Tibial artery (tissue), 4 donors: ENCODE results near the gene ZNF750.
A peak's percentile ranks its signal among the peaks of the same experiment; 100 is the strongest.

Experiments
- DNase-seq, 2 donors: peaks; one replicate each; pipeline ENCODE4 v3.0.0-alpha.2; 2019
- H3K27ac ChIP-seq, 2 donors: fragments of 200-600 bp; sonication (generic) in 1 of 2; 1 replicate in 1 of 2; 2 replicates in 1 of 2; pipeline ENCODE4 v1.5.1; 2018 to 2019; ENCODE audit warnings: mild to moderate bottlenecking in 1 of 2
- H3K27me3 ChIP-seq, 2 donors: fragments of 200-600 bp; sonication (generic) in 1 of 2; one replicate each; pipeline versions ENCODE4 v1.5.1 to v1.6.0; 2016 to 2019
- H3K36me3 ChIP-seq, 3 donors: fragments of 200-600 bp; sonication (generic) in 2 of 3; one replicate each; pipeline ENCODE4 v1.5.1; 2016 to 2019; ENCODE audit warnings: mild to moderate bottlenecking in 2 of 3
- H3K4me1 ChIP-seq, 4 donors: fragments of 200-600 bp; sonication (generic) in 2 of 4; 1 replicate in 3 of 4; 2 replicates in 1 of 4; pipeline ENCODE4 v1.5.1; 2016 to 2019
- H3K4me3 ChIP-seq, 2 donors: fragments of 200-600 bp; sonication (generic) in 1 of 2; 1 replicate in 1 of 2; 2 replicates in 1 of 2; pipeline ENCODE4 v1.5.1; 2018 to 2019; ENCODE audit warnings: mild to moderate bottlenecking in 2 of 2
- H3K9me3 ChIP-seq, 3 donors: fragments of 200-600 bp; sonication (generic) in 1 of 3; one replicate each; pipeline ENCODE4 v1.5.1; 2016 to 2019
- CTCF ChIP-seq, 2 experiments: fragments of 200-600 bp in 1 of 2; fragments of 450-650 bp in 1 of 2; IDR thresholded peaks; one replicate each; pipeline ENCODE4 v1.5.1; 2017 to 2019; ENCODE audit warnings: antibody characterized with exemption in 2 of 2, mild to moderate bottlenecking in 1 of 2, moderate library complexity in 1 of 2
- intact Hi-C: fragments of 100-400 bp; cut with DNase I; formaldehyde crosslinking; loops from one replicate; pipeline ENCODE4 v1.15.0; 2023; ENCODE audit warnings: low total_unique reads

ZNF750 gene

GRCh38 chr17:82832411-82832810 lies 7.4 kb downstream of the ZNF750 start:
- Histone ChIP-seq H3K27me3 (no peaks in the 10 kb centered on the region), H3K4me3 (no peak overlapping the region)
- no peak for TF ChIP-seq CTCF (IDR thresholded peaks at IDR 0.05)

GRCh38 chr17:82831818-82832200 lies 8.0 kb downstream of the ZNF750 start:
- intact Hi-C loops, result no loop called here
- Histone ChIP-seq H3K36me3 (peaks cover 5 to 58% (median 15%) of the 10 kb centered on the region in 3 donors), H3K9me3 (no peaks in the 10 kb centered on the region), H3K4me1 (no peaks in the 10 kb centered on the region), H3K4me3 (no peak overlapping the region), H3K27me3 (no peaks in the 10 kb centered on the region), H3K27ac (no peak overlapping the region)
- no peak for DNase-seq
- TF ChIP-seq CTCF (IDR thresholded peaks at IDR 0.05), result no peak

More at GRCh38 chr17:82832411-82832810, 7.4 kb downstream of the ZNF750 start:
- Histone ChIP-seq H3K36me3 (peaks cover 5 to 55% (median 10%) of the 10 kb centered on the region in 3 donors), H3K27ac (no peak overlapping the region), H3K9me3 (no peaks in the 10 kb centered on the region), H3K4me1 (peaks cover 0 to 6% (median 0%) of the 10 kb centered on the region in 4 donors)
- peak in 1 of 2 donors; percentile 9 for DNase-seq
- intact Hi-C loops, result no loop called here

- Histone ChIP-seq H3K27me3 (no peaks in the 10 kb centered on the region), H3K4me1 (no peaks in the 10 kb centered on the region), H3K4me3 (no peak overlapping the region), H3K27ac (no peak overlapping the region), H3K36me3 (peaks cover 5 to 58% (median 15%) of the 10 kb centered on the region in 3 donors), H3K9me3 (no peaks in the 10 kb centered on the region)
- TF ChIP-seq CTCF (IDR thresholded peaks at IDR 0.05), result no peak
- intact Hi-C loops, result no loop called here
- DNase-seq, result no peak
Observed at GRCh38 chr17:82831041-82831817, 8.6 kb downstream of the ZNF750 start.

- no peaks in the 10 kb centered on the region for H3K27me3 ChIP-seq
- DNase-seq, result no peak
- peaks cover 5 to 58% (median 15%) of the 10 kb centered on the region in 3 donors for H3K36me3 ChIP-seq
- H3K27ac ChIP-seq, result no peak overlapping the region
- no peak overlapping the region for H3K4me3 ChIP-seq
- H3K9me3 ChIP-seq, result no peaks in the 10 kb centered on the region
- no peak for TF ChIP-seq CTCF (IDR thresholded peaks at IDR 0.05)
- intact Hi-C loops, result no loop called here
- H3K4me1 ChIP-seq, result no peaks in the 10 kb centered on the region
Observed at GRCh38 chr17:82830249-82830661, 9.6 kb downstream of the ZNF750 start.

GRCh38 chr17:82828875-82829487 lies 10.8 kb downstream of the ZNF750 start:
- Histone ChIP-seq H3K36me3 (peaks cover 5 to 58% (median 15%) of the 10 kb centered on the region in 3 donors), H3K9me3 (no peaks in the 10 kb centered on the region), H3K27ac (no peak overlapping the region), H3K4me3 (no peak overlapping the region), H3K4me1 (no peaks in the 10 kb centered on the region), H3K27me3 (no peaks in the 10 kb centered on the region)
- intact Hi-C loops, result no loop called here
- no peak for DNase-seq
- no peak for TF ChIP-seq CTCF (IDR thresholded peaks at IDR 0.05)
